A204.1 (cell line): Measurements from ENCODE around the gene ETAA1.

Experiments used
- FAIRE-seq: peaks from 2 replicates; lab custom pipeline; 2012; peaks lifted over from hg19 to GRCh38; lab: Jason Lieb, UNC

The ETAA1 gene

GRCh38 chr2:67438337-67438736, 41.2 kb downstream of the ETAA1 start:
- no peak for FAIRE-seq

GRCh38 chr2:67445652-67446268, 48.6 kb downstream of the ETAA1 start:
- FAIRE-seq, result no peak

- no peak for FAIRE-seq
Measured at GRCh38 chr2:67446491-67446911, 49.4 kb downstream of the ETAA1 start.

- no peak for FAIRE-seq
Measured at GRCh38 chr2:67448648-67449047, 51.5 kb downstream of the ETAA1 start.

- FAIRE-seq, result no peak
Measured at GRCh38 chr2:67451086-67451832, 54.1 kb downstream of the ETAA1 start.

- FAIRE-seq, result no peak
Measured at GRCh38 chr2:67453310-67453709, 56.2 kb downstream of the ETAA1 start.

- no peak for FAIRE-seq
Measured at GRCh38 chr2:67455219-67456142, 58.3 kb downstream of the ETAA1 start.

- no peak for FAIRE-seq
Measured at GRCh38 chr2:67456428-67456827, 59.3 kb downstream of the ETAA1 start.

- no peak for FAIRE-seq
Measured at GRCh38 chr2:67457699-67458098, 60.6 kb downstream of the ETAA1 start.

GRCh38 chr2:67459761-67460160, 62.6 kb downstream of the ETAA1 start:
- no peak for FAIRE-seq
